Measurements from ENCODE around the gene OR56B1. TPM values are rescaled to one million over a fixed set of nuclear protein-coding genes. Genes with fewer than 3 reads are reported as not detected.

OR56B1 gene
- total RNA-seq, 2 experiments from 2014 or later, result 0.06 TPM; not detected in 1

GRCh38 chr11:5696210-5696609, 40.0 kb upstream of the OR56B1 start:
- TF ChIP-seq CTCF (conservative IDR thresholded peaks at IDR 0.05; ENCODE audit: low read length) (no peak), EZH2phosphoT487 (IDR thresholded peaks at IDR 0.05; ENCODE audit: borderline replicate concordance, low read depth, low read length) (no peak)
- H3K4me1 ChIP-seq (ENCODE audit: insufficient read depth, low read length, poor library complexity, severe bottlenecking), result peaks cover 11% of the 10 kb centered on the region
- intact Hi-C loops (cut with micrococcal nuclease; ENCODE audit: unreplicated experiment), result no loop called here
- H3K4me3 ChIP-seq (ENCODE audit: low read depth, low read length, poor library complexity, severe bottlenecking), result no peak overlapping the region
- peaks cover 40% of the 10 kb centered on the region for H3K36me3 ChIP-seq (ENCODE audit: insufficient read depth, low read length)
- DNase-seq (ENCODE audit: low spot score), result no peak
- POLR2A ChIA-PET, result no interaction called here
- no peaks in the 10 kb centered on the region for H4K20me1 ChIP-seq (ENCODE audit: insufficient read depth, low read length)
- H2AFZ ChIP-seq (ENCODE audit: low read length), result no peak overlapping the region
- no peak overlapping the region for H3K27ac ChIP-seq (ENCODE audit: low read depth, low read length, poor library complexity, severe bottlenecking)
- H3K9me3 ChIP-seq (ENCODE audit: low read length), result no peaks in the 10 kb centered on the region
- no peak overlapping the region for H3K4me2 ChIP-seq (ENCODE audit: low read length)
- CTCF ChIA-PET (ENCODE audit: unreplicated experiment), result no interaction called here
- no peaks in the 10 kb centered on the region for H3K9me2 ChIP-seq (ENCODE audit: insufficient read depth, low read length)
- no TSS peak for BruUV-seq (replicated peaks)
- H3K79me2 ChIP-seq (ENCODE audit: insufficient read depth, low read depth, low read length), result peaks cover 13% of the 10 kb centered on the region; the same call in 1 of the 2 replicates

- TF ChIP-seq EZH2phosphoT487 (IDR thresholded peaks at IDR 0.05; ENCODE audit: borderline replicate concordance, low read depth, low read length), result no peak
- no peak for TF ChIP-seq CTCF (conservative IDR thresholded peaks at IDR 0.05; ENCODE audit: low read length)
- Histone ChIP-seq H3K4me2 (ENCODE audit: low read length) (no peak overlapping the region), H3K27ac (ENCODE audit: low read depth, low read length, poor library complexity, severe bottlenecking) (no peak overlapping the region), H3K9me2 (ENCODE audit: insufficient read depth, low read length) (no peaks in the 10 kb centered on the region), H3K4me3 (ENCODE audit: low read depth, low read length, poor library complexity, severe bottlenecking) (no peak overlapping the region), H3K4me1 (ENCODE audit: insufficient read depth, low read length, poor library complexity, severe bottlenecking) (peaks cover 4% of the 10 kb centered on the region), H3K36me3 (ENCODE audit: insufficient read depth, low read length) (peaks cover 54% of the 10 kb centered on the region), H4K20me1 (ENCODE audit: insufficient read depth, low read length) (no peaks in the 10 kb centered on the region), H2AFZ (ENCODE audit: low read length) (no peak overlapping the region), H3K79me2 (ENCODE audit: insufficient read depth, low read depth, low read length) (no peaks in the 10 kb centered on the region), H3K9me3 (ENCODE audit: low read length) (no peaks in the 10 kb centered on the region)
- no peak for DNase-seq (ENCODE audit: low spot score)
- ChIA-PET CTCF (ENCODE audit: unreplicated experiment) (no interaction called here), POLR2A (no interaction called here)
- intact Hi-C loops (cut with micrococcal nuclease; ENCODE audit: unreplicated experiment), result no loop called here
- no TSS peak for BruUV-seq (replicated peaks)
Measured at GRCh38 chr11:5698281-5698680, 38.0 kb upstream of the OR56B1 start.

GRCh38 chr11:5700421-5701054, 35.7 kb upstream of the OR56B1 start:
- H4K20me1 ChIP-seq (ENCODE audit: insufficient read depth, low read length), result no peaks in the 10 kb centered on the region
- no peaks in the 10 kb centered on the region for H3K79me2 ChIP-seq (ENCODE audit: insufficient read depth, low read depth, low read length)
- no TSS peak for BruUV-seq (replicated peaks)
- no peaks in the 10 kb centered on the region for H3K9me3 ChIP-seq (ENCODE audit: low read length)
- no peaks in the 10 kb centered on the region for H3K9me2 ChIP-seq (ENCODE audit: insufficient read depth, low read length)
- intact Hi-C loops (cut with micrococcal nuclease; ENCODE audit: unreplicated experiment), result no loop called here
- no peak overlapping the region for H3K4me2 ChIP-seq (ENCODE audit: low read length)
- ChIA-PET POLR2A (interaction anchor here (0.6 to 3.5 kb wide), 5 partner anchors 9 to 1850 kb away, joined by 3 to 26 read pairs (median 3); partner anchors contain the start of gene TRIM22), CTCF (ENCODE audit: unreplicated experiment) (no interaction called here)
- no peak overlapping the region for H2AFZ ChIP-seq (ENCODE audit: low read length)
- peaks cover 10% of the 10 kb centered on the region for H3K4me1 ChIP-seq (ENCODE audit: insufficient read depth, low read length, poor library complexity, severe bottlenecking)
- no peak overlapping the region for H3K4me3 ChIP-seq (ENCODE audit: low read depth, low read length, poor library complexity, severe bottlenecking)
- no peak overlapping the region for H3K27ac ChIP-seq (ENCODE audit: low read depth, low read length, poor library complexity, severe bottlenecking)
- H3K36me3 ChIP-seq (ENCODE audit: insufficient read depth, low read length), result peaks cover 66% of the 10 kb centered on the region
- TF ChIP-seq CTCF (conservative IDR thresholded peaks at IDR 0.05; ENCODE audit: low read length), result no peak
- no peak for TF ChIP-seq EZH2phosphoT487 (IDR thresholded peaks at IDR 0.05; ENCODE audit: borderline replicate concordance, low read depth, low read length)
- DNase-seq (ENCODE audit: low spot score), result no peak

All from OCI-LY7 (cell line).